ENCODE measurements around the gene DAPK3. TPM values are rescaled to one million over a fixed set of nuclear protein-coding genes. Genes with fewer than 3 reads are reported as not detected.

The DAPK3 gene
- total RNA-seq, 1 experiment from 2014 or later = 121 TPM

DNA sequence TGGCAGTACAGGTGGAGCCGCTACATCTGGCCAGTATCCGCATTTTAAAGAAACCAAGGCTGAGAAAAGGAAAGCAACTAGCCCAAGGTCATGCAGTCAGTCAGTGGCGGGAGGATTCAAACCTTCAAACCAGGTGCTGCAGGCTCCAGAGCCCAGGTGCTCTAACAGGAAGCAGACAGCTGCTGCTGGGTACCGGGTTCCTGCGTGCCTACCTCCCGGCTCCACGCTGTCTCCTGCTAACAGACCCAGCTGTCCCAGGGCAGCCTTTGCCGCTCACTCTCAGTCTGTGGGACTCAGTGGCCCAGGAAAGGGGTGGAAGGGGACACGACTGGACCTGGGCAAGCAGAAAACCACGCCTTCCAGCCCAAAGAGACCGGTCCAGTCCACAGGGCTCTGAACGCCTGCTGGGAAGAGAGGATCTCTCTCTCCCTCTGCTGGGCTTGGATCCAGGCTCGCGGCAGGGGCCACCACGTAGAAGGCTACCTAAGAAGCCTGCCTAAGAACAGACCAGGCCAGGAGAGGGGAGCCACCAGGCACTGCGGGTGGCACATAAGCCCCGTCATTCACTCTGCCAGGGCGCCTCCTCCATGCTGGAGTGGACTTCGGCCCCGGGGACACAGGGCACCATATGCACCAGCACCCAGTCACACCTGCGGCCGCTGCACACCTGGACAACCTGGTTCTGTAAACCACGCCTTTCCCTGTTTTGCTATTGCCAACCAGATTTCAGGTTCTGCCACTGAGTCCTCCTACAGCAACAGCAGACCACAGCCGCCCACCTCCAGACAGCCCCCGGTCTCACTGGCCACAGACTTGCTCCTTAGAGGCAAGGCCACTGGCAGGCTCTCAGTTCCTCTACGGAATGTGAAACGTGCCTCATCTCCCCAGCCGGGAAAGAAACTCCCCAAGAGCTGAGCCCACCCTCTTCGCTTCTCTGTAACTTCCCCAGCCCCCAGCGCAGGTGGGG is 4.6 kb downstream of the DAPK3 start:
- Histone ChIP-seq H3K27me3 (ENCODE audit: insufficient read depth, low read length) (no peaks in the 10 kb centered on the region), H3K4me2 (ENCODE audit: insufficient read depth, insufficient read length, low read length) (no peak overlapping the region), H3K27ac (ENCODE audit: insufficient read length, low read depth, low read length) (no peak overlapping the region), H2BK120ac (ENCODE audit: low read depth, low read length, poor library complexity, severe bottlenecking) (no peak overlapping the region), H2BK20ac (ENCODE audit: low read depth, low read length, poor library complexity, severe bottlenecking) (no peak overlapping the region), H3T11ph (ENCODE audit: low read length) (no peak overlapping the region), H2BK12ac (ENCODE audit: insufficient read length, low read depth, low read length) (peak overlapping the region; percentile 10), H3K4ac (ENCODE audit: low read depth, low read length) (no peak overlapping the region), H3K23me2 (ENCODE audit: insufficient read length, low read depth, low read length, poor library complexity, severe bottlenecking) (peaks cover 13% of the 10 kb centered on the region), H3K9me3 (ENCODE audit: control insufficient read depth, low read depth, low read length) (no peaks in the 10 kb centered on the region), H3K4me1 (ENCODE audit: insufficient read depth, low read length) (peaks cover 2% of the 10 kb centered on the region; the same call in 1 of the 2 replicates), H4K91ac (ENCODE audit: insufficient read length, low read depth, low read length) (no peak overlapping the region), H3K9ac (ENCODE audit: extremely low read depth, insufficient read length, low read length) (no peak overlapping the region), H3K14ac (ENCODE audit: insufficient read depth, low read length) (no peak overlapping the region), H4K8ac (replicated peaks; ENCODE audit: insufficient read length, low read depth, low read length) (no peak overlapping the region), H3K18ac (ENCODE audit: insufficient read length, low read depth, low read length) (peak overlapping the region; percentile 21), H2AK5ac (ENCODE audit: insufficient read length, low read length) (no peak overlapping the region), H4K20me1 (ENCODE audit: control insufficient read depth, insufficient read depth, insufficient read length) (no peaks in the 10 kb centered on the region), H4K5ac (ENCODE audit: insufficient read length, low read depth, low read length) (no peak overlapping the region), H3K56ac (ENCODE audit: insufficient read length, low read depth, low read length) (no peak overlapping the region), H3K79me1 (ENCODE audit: insufficient read depth, low read depth, low read length, poor library complexity, severe bottlenecking) (peaks cover 7% of the 10 kb centered on the region), H3K23ac (ENCODE audit: insufficient read length, low read depth, low read length) (no peak overlapping the region), H2AFZ (ENCODE audit: low read length) (no peak overlapping the region), H3K79me2 (ENCODE audit: insufficient read depth, low read length) (peaks cover 13% of the 10 kb centered on the region; the same call in 1 of the 2 replicates), H2BK5ac (ENCODE audit: insufficient read length, low read length) (no peak overlapping the region), H2BK15ac (ENCODE audit: low read depth, low read length) (no peak overlapping the region)
- H3K27ac Mint-ChIP-seq = peak overlapping the region; percentile 67 to 96 (median 95); a peak in 4 of 7 replicates
- DNase-seq = no peak
- no CpG with 5 or more reads among the region's 30 CpGs for WGBS (ENCODE audit: extremely low coverage, insufficient read length, low lambda C conversion rate)
- peaks cover 22 to 33% of the 10 kb centered on the region in 2 experiments for H3K4me1 Mint-ChIP-seq
- TF ChIP-seq, protein P1, sequence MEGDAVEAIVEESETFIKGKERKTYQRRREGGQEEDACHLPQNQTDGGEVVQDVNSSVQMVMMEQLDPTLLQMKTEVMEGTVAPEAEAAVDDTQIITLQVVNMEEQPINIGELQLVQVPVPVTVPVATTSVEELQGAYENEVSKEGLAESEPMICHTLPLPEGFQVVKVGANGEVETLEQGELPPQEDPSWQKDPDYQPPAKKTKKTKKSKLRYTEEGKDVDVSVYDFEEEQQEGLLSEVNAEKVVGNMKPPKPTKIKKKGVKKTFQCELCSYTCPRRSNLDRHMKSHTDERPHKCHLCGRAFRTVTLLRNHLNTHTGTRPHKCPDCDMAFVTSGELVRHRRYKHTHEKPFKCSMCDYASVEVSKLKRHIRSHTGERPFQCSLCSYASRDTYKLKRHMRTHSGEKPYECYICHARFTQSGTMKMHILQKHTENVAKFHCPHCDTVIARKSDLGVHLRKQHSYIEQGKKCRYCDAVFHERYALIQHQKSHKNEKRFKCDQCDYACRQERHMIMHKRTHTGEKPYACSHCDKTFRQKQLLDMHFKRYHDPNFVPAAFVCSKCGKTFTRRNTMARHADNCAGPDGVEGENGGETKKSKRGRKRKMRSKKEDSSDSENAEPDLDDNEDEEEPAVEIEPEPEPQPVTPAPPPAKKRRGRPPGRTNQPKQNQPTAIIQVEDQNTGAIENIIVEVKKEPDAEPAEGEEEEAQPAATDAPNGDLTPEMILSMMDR (conservative IDR thresholded peaks at IDR 0.05) = no peak
- peaks cover 37 to 71% (median 63%) of the 10 kb centered on the region in 3 experiments; a peak in 6 of 7 replicates for H3K36me3 Mint-ChIP-seq (ENCODE audit: insufficient read depth in 1 of 3, low read depth in 3 of 3)
- no peaks in the 10 kb centered on the region for H3K9me3 Mint-ChIP-seq
- peaks cover 2% of the 10 kb centered on the region; the same call in 1 of the 2 replicates for H3K27me3 Mint-ChIP-seq (ENCODE audit: low read depth)
- H3K4me3 Mint-ChIP-seq = no peak overlapping the region
